Measurements from ENCODE around the gene PPFIBP1.

- TF ChIP-seq CTCF (IDR thresholded peaks at IDR 0.05) (no peak), POLR2A (IDR thresholded peaks at IDR 0.05) (no peak), POLR2AphosphoS5 (IDR thresholded peaks at IDR 0.05) (no peak)
These were observed 23.5 kb upstream of the PPFIBP1 start for GRCh38 chr12:27500546-27500945.

Measured in breast epithelium (tissue), 3 donors.